ENCODE data around the gene LPAR3.

LPAR3 gene

GRCh38 chr1:84827555-84827954, 65.5 kb downstream of the LPAR3 start:
- Histone ChIP-seq H3K27me3 (ENCODE audit: control insufficient read depth, insufficient read depth, low read length) (no peaks in the 10 kb centered on the region), H3K27ac (ENCODE audit: low read depth, low read length) (no peak overlapping the region), H3K9ac (ENCODE audit: low read length) (no peak overlapping the region), H3K4me1 (ENCODE audit: control insufficient read depth, insufficient read depth, low read length) (peaks cover 9% of the 10 kb centered on the region), H3K36me3 (ENCODE audit: control insufficient read depth, insufficient read depth, low read length) (no peaks in the 10 kb centered on the region), H3K9me3 (ENCODE audit: control insufficient read depth, insufficient read depth, low read depth, low read length) (no peaks in the 10 kb centered on the region), H3K4me3 (ENCODE audit: low read depth, low read length) (no peak overlapping the region)

GRCh38 chr1:84825161-84825560, 67.8 kb downstream of the LPAR3 start:
- peaks cover 21% of the 10 kb centered on the region for H3K4me1 ChIP-seq (ENCODE audit: control insufficient read depth, insufficient read depth, low read length)
- no peaks in the 10 kb centered on the region for H3K36me3 ChIP-seq (ENCODE audit: control insufficient read depth, insufficient read depth, low read length)
- no peaks in the 10 kb centered on the region for H3K9me3 ChIP-seq (ENCODE audit: control insufficient read depth, insufficient read depth, low read depth, low read length)
- no peaks in the 10 kb centered on the region for H3K27me3 ChIP-seq (ENCODE audit: control insufficient read depth, insufficient read depth, low read length)
- H3K4me3 ChIP-seq (ENCODE audit: low read depth, low read length): no peak overlapping the region
- no peak overlapping the region for H3K27ac ChIP-seq (ENCODE audit: low read depth, low read length)
- no peak overlapping the region for H3K9ac ChIP-seq (ENCODE audit: low read length)

GRCh38 chr1:84823991-84824390, 69.0 kb downstream of the LPAR3 start:
- peaks cover 21% of the 10 kb centered on the region for H3K4me1 ChIP-seq (ENCODE audit: control insufficient read depth, insufficient read depth, low read length)
- H3K36me3 ChIP-seq (ENCODE audit: control insufficient read depth, insufficient read depth, low read length): no peaks in the 10 kb centered on the region
- no peak overlapping the region for H3K9ac ChIP-seq (ENCODE audit: low read length)
- no peaks in the 10 kb centered on the region for H3K9me3 ChIP-seq (ENCODE audit: control insufficient read depth, insufficient read depth, low read depth, low read length)
- H3K27me3 ChIP-seq (ENCODE audit: control insufficient read depth, insufficient read depth, low read length): no peaks in the 10 kb centered on the region
- H3K4me3 ChIP-seq (ENCODE audit: low read depth, low read length): no peak overlapping the region
- no peak overlapping the region for H3K27ac ChIP-seq (ENCODE audit: low read depth, low read length)

GRCh38 chr1:84823511-84823910, 69.5 kb downstream of the LPAR3 start:
- H3K9me3 ChIP-seq (ENCODE audit: control insufficient read depth, insufficient read depth, low read depth, low read length): no peaks in the 10 kb centered on the region
- no peaks in the 10 kb centered on the region for H3K27me3 ChIP-seq (ENCODE audit: control insufficient read depth, insufficient read depth, low read length)
- no peak overlapping the region for H3K4me3 ChIP-seq (ENCODE audit: low read depth, low read length)
- no peak overlapping the region for H3K27ac ChIP-seq (ENCODE audit: low read depth, low read length)
- no peaks in the 10 kb centered on the region for H3K36me3 ChIP-seq (ENCODE audit: control insufficient read depth, insufficient read depth, low read length)
- H3K9ac ChIP-seq (ENCODE audit: low read length): no peak overlapping the region
- peaks cover 21% of the 10 kb centered on the region for H3K4me1 ChIP-seq (ENCODE audit: control insufficient read depth, insufficient read depth, low read length)

GRCh38 chr1:84810343-84810742, 82.7 kb downstream of the LPAR3 start:
- no peak overlapping the region for H3K4me3 ChIP-seq (ENCODE audit: low read depth, low read length)

GRCh38 chr1:84809023-84809422, 84.0 kb downstream of the LPAR3 start:
- Histone ChIP-seq H3K36me3 (ENCODE audit: control insufficient read depth, insufficient read depth, low read length) (no peaks in the 10 kb centered on the region), H3K27me3 (ENCODE audit: control insufficient read depth, insufficient read depth, low read length) (no peaks in the 10 kb centered on the region), H3K4me3 (ENCODE audit: low read depth, low read length) (no peak overlapping the region), H3K9me3 (ENCODE audit: control insufficient read depth, insufficient read depth, low read depth, low read length) (no peaks in the 10 kb centered on the region), H3K9ac (ENCODE audit: low read length) (no peak overlapping the region), H3K27ac (ENCODE audit: low read depth, low read length) (no peak overlapping the region), H3K4me1 (ENCODE audit: control insufficient read depth, insufficient read depth, low read length) (no peaks in the 10 kb centered on the region)

More at GRCh38 chr1:84810343-84810742, 82.7 kb downstream of the LPAR3 start:
- H3K36me3 ChIP-seq (ENCODE audit: control insufficient read depth, insufficient read depth, low read length): no peaks in the 10 kb centered on the region
- H3K9ac ChIP-seq (ENCODE audit: low read length): no peak overlapping the region
- H3K4me1 ChIP-seq (ENCODE audit: control insufficient read depth, insufficient read depth, low read length): no peaks in the 10 kb centered on the region
- H3K9me3 ChIP-seq (ENCODE audit: control insufficient read depth, insufficient read depth, low read depth, low read length): no peaks in the 10 kb centered on the region
- H3K27ac ChIP-seq (ENCODE audit: low read depth, low read length): no peak overlapping the region
- no peaks in the 10 kb centered on the region for H3K27me3 ChIP-seq (ENCODE audit: control insufficient read depth, insufficient read depth, low read length)

- Histone ChIP-seq H3K36me3 (ENCODE audit: control insufficient read depth, insufficient read depth, low read length) (no peaks in the 10 kb centered on the region), H3K9me3 (ENCODE audit: control insufficient read depth, insufficient read depth, low read depth, low read length) (no peaks in the 10 kb centered on the region), H3K4me1 (ENCODE audit: control insufficient read depth, insufficient read depth, low read length) (no peaks in the 10 kb centered on the region)
Observed at GRCh38 chr1:84803604-84804003, 89.4 kb downstream of the LPAR3 start.

GRCh38 chr1:84802567-84803232, 90.3 kb downstream of the LPAR3 start:
- Histone ChIP-seq H3K9ac (ENCODE audit: low read length) (no peak overlapping the region), H3K27ac (ENCODE audit: low read depth, low read length) (no peak overlapping the region)

More at GRCh38 chr1:84803604-84804003, 89.4 kb downstream of the LPAR3 start:
- H3K9ac ChIP-seq (ENCODE audit: low read length): no peak overlapping the region
- H3K4me3 ChIP-seq (ENCODE audit: low read depth, low read length): no peak overlapping the region
- H3K27me3 ChIP-seq (ENCODE audit: control insufficient read depth, insufficient read depth, low read length): no peaks in the 10 kb centered on the region
- H3K27ac ChIP-seq (ENCODE audit: low read depth, low read length): no peak overlapping the region

GRCh38 chr1:84800090-84801073, 92.6 kb downstream of the LPAR3 start:
- Histone ChIP-seq H3K27ac (ENCODE audit: low read depth, low read length) (no peak overlapping the region), H3K9me3 (ENCODE audit: control insufficient read depth, insufficient read depth, low read depth, low read length) (no peaks in the 10 kb centered on the region), H3K4me1 (ENCODE audit: control insufficient read depth, insufficient read depth, low read length) (no peaks in the 10 kb centered on the region), H3K36me3 (ENCODE audit: control insufficient read depth, insufficient read depth, low read length) (no peaks in the 10 kb centered on the region), H3K9ac (ENCODE audit: low read length) (no peak overlapping the region), H3K4me3 (ENCODE audit: low read depth, low read length) (no peak overlapping the region), H3K27me3 (ENCODE audit: control insufficient read depth, insufficient read depth, low read length) (no peaks in the 10 kb centered on the region)

More at GRCh38 chr1:84802567-84803232, 90.3 kb downstream of the LPAR3 start:
- no peaks in the 10 kb centered on the region for H3K4me1 ChIP-seq (ENCODE audit: control insufficient read depth, insufficient read depth, low read length)
- H3K9me3 ChIP-seq (ENCODE audit: control insufficient read depth, insufficient read depth, low read depth, low read length): no peaks in the 10 kb centered on the region
- no peaks in the 10 kb centered on the region for H3K27me3 ChIP-seq (ENCODE audit: control insufficient read depth, insufficient read depth, low read length)
- no peak overlapping the region for H3K4me3 ChIP-seq (ENCODE audit: low read depth, low read length)
- no peaks in the 10 kb centered on the region for H3K36me3 ChIP-seq (ENCODE audit: control insufficient read depth, insufficient read depth, low read length)

GRCh38 chr1:84797603-84798002, 95.4 kb downstream of the LPAR3 start:
- no peak overlapping the region for H3K4me3 ChIP-seq (ENCODE audit: low read depth, low read length)
- H3K4me1 ChIP-seq (ENCODE audit: control insufficient read depth, insufficient read depth, low read length): no peaks in the 10 kb centered on the region
- no peaks in the 10 kb centered on the region for H3K27me3 ChIP-seq (ENCODE audit: control insufficient read depth, insufficient read depth, low read length)
- H3K9me3 ChIP-seq (ENCODE audit: control insufficient read depth, insufficient read depth, low read depth, low read length): peaks cover 2% of the 10 kb centered on the region; the same call in 1 of the 2 replicates
- no peak overlapping the region for H3K9ac ChIP-seq (ENCODE audit: low read length)
- H3K27ac ChIP-seq (ENCODE audit: low read depth, low read length): no peak overlapping the region
- no peaks in the 10 kb centered on the region for H3K36me3 ChIP-seq (ENCODE audit: control insufficient read depth, insufficient read depth, low read length)
